GM19043 (cell line): ENCODE results near the gene GCKR.
A peak's percentile ranks its signal among the peaks of the same experiment; 100 is the strongest.

Experiments used
- ATAC-seq: cut with Tn5 transposase; IDR thresholded peaks from one replicate; pipeline ENCODE4 v1.9.1; 2021; ENCODE audit warnings: low read depth; ENCODE audit not compliant: unreplicated experiment

The GCKR gene, protein sequence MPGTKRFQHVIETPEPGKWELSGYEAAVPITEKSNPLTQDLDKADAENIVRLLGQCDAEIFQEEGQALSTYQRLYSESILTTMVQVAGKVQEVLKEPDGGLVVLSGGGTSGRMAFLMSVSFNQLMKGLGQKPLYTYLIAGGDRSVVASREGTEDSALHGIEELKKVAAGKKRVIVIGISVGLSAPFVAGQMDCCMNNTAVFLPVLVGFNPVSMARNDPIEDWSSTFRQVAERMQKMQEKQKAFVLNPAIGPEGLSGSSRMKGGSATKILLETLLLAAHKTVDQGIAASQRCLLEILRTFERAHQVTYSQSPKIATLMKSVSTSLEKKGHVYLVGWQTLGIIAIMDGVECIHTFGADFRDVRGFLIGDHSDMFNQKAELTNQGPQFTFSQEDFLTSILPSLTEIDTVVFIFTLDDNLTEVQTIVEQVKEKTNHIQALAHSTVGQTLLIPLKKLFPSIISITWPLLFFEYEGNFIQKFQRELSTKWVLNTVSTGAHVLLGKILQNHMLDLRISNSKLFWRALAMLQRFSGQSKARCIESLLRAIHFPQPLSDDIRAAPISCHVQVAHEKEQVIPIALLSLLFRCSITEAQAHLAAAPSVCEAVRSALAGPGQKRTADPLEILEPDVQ

DNA sequence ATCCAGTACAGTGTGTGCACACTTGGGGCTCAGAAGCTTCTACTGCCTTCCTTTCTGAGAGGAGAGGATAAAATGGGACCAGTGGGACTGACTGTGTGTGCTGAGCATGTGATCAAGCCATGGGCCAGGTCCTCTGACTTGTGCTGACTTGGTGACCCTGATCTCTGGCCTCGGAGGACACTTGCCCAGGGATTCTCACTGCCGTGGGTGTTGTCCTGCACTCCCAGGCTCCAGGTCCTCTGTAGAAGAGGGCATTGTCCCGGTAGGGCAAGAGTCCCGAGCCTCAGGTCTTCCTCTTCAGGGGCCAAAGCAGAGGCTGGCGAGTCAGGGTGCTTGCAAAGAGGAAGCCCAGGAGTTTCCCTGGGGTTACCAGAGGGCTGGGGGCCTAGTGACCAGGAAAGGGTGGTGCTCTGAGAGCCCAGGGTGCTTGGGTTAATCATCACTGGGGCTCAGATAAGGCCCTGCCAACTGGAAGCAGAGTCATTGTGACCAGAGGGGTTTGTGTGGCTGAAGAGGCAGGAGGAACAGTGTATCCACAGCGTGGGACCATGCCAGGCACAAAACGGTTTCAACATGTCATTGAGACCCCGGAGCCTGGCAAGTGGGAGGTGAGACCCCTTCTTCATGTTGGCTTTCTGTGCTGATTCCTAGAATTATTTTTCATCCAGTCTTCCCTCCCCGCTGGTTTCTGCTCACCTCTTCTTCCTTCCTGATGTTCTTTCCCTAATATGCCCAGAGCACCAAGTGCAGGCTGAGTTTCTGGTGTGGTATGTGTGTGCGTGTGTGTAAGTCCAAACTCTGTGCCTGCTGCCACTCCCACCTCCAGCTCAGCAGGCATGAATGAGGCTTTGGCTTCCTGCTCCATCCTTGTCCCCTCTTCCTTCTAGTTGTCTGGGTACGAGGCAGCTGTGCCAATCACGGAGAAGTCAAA lies at the start of gene GCKR:
GCKR (plus strand) TSS at position 483 of the 931 bp plus-strand sequence; CDS start at position 549, 66 bp downstream.
- no peak for ATAC-seq

DNA sequence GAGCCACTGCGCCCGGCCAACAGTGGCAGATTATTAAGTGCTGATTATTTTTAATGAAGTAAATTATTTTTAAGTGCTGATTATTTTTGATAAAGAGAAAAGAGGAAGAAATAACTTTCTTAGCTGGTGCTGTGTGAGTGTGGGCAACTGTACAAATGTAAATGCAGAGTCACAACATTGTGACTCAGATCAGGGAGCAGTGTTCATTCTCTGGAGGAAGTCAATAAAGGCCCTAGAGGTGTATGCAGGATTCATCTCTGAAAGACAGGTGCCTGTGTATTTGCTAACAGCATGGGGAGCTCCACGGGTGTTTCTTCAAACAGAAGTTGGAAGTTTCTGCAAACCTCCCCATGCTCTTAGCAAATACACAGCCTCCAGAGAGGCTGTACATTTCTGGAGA lies 48.3 kb upstream of the GCKR start:
- ATAC-seq, result no peak

DNA sequence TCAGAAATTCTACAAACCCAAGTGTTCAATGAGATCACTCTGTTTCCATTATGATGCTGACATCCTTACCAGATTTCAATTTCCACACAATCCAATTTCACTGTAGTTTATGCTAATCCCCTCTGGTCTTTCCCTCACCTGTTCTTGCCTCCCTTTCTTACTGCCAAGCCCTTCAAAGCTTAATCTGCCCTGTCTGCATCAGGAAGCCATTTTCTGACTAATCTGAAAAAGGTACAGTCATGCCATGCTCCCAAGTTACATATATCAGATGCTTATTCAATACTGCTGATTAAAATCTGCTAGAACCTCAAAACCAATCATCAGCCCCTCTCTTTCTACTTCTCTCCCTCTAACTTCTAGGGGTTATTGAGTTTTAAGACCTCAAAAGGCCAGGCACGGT lies 45.5 kb upstream of the GCKR start:
- ATAC-seq, result no peak

DNA sequence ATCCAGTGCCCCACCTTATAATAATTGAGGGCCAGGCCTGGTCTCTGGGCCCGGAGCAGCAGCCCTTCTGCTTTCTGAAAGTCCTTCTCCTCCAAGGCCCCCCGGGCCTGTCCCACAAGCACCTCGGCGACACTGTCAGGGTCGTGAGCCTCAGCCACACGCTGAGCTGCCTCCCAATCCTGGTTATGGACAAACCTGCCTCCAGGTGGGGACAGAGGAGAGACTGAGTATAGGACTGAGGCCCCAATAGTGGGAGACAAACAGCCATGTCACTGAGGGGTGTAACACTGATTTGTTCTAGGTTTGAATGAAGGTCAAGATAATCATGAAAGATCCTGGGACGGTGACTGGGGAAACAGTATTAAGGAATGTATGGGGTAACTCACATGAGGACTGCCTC lies 42.7 kb upstream of the GCKR start:
- no peak for ATAC-seq

DNA sequence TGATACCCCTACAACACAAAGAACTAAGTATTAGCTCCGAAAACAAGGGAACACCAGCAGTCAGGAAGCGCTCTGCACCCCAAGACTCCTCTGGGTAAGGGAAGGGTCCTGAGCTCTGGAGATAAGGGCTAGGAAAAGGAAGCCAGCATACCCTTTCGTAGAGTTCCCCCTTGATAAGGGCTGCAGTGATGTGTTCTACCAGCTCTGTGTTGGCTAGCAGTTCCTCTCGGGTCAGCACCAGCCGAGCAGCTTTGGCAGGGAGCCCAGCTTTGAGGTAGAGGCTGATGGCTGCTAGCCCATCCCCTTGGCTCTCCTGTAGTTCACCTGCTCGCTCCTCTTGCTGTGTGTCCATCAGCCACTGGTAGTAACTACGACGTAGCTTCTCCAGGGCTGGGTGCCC lies 35.5 kb upstream of the GCKR start:
- no peak for ATAC-seq

DNA sequence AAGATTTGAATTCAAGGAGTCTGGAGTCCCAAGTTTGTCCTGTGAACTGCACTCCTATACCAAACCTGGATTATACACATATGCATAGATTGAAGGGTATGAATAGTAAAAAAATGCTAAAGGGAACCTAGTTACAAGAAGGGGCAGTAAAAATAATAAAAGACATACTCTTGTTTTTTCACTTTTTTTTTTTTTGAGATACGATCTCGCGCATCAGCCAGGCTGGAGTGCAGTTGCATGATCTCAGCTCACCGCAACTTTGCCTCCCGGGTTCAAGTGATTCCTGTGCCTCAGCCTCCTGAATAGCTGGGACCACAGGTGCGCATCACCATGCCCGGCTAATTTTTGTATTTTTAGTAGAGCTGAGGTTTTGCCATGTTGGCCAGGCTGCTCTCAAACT lies 32.2 kb upstream of the GCKR start:
- no peak for ATAC-seq

DNA sequence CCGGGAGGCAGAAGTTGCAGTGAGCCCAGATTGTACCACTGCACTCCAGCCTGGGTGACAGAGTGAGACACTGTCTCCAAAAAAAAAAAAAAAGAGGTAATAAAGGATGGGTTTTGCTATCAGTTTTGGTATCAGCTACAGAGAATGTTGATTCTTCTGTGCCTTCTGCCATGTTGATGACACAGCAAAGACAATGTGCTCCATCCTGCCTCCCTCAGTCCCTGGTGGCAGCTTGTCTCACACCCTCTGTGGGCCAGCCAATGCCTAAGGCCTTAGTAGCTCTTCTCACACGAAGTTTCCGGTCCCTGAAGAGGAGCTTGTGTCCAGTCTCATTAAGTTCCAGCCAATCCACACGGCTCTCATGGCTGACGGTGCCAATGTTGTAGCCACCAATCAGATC lies 24.7 kb upstream of the GCKR start:
- no peak for ATAC-seq

DNA sequence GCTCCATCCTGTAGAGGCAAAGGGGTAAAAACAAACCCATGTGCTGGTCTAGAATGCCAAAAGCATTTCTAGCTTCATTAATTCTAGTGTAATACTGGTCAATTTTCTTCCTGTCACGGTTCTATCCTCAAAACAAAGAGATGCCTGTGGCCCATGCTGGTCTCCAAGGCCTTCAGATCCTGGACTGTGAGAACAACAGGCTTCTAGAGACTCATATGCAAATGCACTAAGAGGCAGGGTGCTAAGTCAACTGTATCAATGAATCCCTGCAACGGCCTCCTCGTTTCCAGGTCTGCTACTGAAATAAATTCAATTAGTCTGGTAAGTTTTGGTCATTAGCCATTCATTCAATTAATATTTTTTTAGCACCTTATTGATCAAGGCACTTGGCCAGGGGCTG lies 11.1 kb upstream of the GCKR start:
- ATAC-seq, result no peak

DNA sequence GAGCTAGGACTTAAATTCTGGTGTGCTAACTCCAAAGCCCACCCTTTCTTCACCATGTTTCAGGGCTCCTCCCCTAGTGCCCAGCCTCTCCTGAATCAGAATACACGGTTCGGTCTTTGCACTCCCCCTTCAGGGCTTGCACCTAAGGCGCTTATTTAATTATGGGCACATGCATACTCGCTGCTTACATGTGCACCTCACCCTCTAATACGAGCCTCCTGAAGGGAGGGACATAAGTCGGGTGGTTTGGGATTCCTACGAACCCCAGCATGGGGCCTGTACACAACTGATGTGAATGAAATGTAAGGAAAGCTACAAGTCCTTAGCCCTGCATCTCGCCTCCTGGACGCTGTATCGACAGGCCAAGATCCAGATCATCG lies 7.5 kb upstream of the GCKR start:
- ATAC-seq, result no peak

DNA sequence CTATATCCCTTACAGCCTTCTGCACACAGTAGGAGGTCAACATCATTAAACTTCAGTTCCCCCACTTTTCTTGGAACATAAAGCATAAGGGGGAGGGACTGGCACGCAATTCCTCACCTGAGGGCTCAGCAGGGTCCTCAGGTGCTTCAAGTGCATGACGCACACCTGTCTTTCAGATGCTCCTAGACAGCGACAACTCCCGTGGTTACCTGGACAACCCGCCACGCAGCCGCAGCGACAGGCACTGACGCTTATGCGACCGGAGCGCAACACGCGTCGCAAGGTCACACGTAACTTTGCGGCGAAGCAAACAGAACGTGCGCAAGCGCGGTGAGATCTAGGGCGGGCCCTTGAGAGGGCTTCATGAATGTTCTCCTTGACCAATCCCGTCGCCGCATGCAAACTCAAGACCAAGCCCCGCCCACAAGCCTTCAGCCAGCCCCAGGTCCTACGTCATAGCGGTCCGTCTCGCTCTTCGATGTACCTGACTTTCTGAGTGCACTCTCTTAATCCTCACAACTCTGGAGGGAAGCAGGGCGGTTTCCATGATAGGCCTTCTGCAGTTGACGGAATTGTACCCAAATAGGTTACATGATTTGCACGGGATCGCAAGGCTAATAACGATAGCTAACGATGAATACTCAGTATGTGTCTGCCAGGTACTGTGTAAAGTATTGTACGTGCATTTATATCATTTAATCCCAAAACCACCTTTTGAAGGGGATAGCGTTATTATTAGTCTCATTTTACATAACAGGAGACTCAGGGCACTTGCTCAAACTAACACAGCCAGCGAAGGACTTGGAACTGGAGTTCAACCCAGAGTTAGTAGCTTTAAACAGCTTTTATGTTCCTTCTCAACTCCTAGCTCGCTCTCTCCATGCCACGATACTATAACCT lies 6.9 kb upstream of the GCKR start, which contains the start of gene IFT172:
IFT172 (minus strand) TSS at position 246 of the 900 bp plus-strand sequence; CDS start at position 156, 90 bp downstream.
- peak; percentile 97 for ATAC-seq

DNA sequence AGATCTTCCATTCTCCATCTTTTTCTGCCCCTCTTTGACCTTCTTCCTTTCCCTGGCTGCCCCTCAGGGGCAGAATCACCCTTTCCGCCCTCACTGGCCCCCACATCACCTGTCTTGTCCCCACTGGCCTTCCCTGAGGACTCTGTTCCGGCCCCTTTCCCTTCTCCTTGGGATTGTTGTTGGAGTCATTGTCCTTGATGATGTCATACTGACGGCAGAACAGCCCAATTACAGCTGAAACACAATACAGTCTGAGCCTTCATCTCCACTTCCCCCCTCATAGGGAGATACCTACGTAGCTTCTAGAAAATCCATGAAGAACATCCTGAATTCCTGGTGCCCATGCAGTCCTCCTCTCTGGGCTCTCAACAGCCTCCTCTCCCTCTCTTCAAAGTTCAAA lies 4.1 kb upstream of the GCKR start:
- ATAC-seq, result no peak

DNA sequence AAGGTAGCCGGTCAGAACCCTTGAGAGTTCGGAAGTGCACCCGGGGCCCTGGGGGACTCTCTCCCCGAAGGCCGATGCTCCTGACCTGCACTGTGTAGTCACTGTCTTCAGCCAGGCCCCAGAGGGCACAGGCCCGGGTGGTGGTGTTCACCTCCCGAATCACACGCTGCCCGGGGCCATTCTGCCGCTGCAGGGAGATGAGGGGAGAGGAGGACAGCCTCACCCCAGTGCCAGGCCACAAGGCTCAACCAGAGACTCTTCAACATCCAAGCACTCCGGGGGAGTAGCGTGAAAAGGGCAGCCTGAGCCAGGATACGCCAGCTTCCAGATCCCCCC lies 2.7 kb upstream of the GCKR start:
- ATAC-seq, result no peak

DNA sequence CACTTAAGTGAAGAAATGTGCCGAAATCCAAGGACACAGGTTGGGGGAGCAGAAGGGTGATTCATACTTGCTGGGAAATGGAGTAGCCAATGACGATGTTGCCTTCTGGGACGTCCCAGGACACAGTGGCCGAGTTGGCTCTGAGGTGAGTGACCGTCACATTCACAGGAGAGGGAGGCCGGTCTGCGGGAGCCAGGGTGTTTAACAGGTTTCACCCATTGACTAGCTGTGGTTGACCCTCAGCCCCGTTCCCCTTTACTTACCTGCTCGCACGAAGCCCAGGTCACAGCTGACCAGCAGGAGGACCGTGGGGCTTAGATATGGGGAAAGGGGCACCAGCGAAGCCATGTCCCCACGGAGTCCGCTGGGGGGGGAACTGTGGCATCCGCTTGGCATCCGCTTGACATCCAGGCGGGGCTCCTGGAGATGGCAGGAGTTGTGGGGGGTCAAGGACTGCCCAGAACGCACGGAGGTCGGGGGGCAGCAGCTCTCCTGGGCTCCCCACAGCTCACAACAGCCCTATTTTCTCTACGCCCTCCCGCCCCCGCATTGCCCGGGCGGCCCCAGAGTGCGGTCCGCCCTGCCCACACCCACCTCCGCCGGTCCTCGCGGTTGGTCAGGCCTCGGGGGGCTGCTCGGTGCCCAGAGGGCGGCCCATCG lies 2.2 kb upstream of the GCKR start:
- no peak for ATAC-seq

DNA sequence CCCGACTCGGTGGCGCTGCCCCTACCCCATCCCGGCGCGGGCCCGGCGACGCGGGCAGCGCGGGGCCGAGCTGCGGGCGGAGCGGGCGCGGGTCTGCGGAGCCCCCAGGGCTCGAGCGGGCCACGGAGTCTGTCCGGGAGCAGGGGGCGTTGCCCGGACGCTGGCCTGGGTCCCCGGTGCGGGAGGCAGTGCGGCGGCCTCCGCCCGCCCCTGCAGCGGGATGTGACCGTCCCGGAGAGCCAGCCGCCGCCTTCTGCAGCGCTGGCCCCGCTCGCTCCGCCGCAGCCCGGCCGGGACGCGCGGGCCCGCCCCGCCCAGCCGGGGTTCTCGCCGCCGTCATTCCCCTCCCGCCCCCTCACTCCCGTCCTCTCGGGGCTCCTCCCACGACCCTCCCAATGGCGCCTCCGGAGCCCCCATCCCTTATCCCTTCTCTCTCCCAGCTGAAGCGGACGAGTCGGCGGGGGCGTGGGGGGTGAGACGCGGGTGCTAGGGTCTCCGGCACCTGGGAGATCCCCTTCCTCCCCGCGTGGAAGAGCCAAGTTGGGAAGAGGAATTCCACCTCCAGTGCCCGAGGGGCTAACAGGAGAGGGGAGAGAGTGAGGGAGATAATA lies 1.6 kb upstream of the GCKR start, which contains the start of gene FNDC4:
FNDC4 (minus strand) TSS at position 257 of the 611 bp plus-strand sequence. CDS start 521 bp downstream, outside the sequence.
- no peak for ATAC-seq

DNA sequence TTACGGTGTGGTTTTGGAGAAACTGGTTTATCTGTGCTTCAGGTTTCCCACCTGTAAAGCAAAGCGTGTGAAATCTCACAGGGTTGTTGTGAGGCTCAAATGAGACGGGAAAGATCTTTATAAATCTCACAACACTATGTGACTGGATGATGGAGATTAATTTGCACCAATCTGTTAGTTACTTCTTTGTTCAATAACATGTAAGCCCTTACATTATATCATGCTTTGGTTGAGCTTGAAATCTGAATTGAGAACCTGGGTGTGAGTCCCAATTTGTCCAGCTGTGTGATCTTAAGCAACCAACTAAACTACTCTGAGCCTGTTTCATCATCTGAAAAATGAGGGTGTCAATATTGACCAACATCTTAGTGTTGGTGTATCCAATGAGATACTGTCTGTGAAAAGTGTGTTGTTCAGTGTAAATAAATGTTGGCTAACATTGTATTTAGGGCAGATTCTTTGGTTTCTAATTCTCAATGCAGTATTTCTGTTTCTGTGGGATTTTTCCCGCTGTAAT lies 741 bp upstream of the GCKR start:
- no peak for ATAC-seq

DNA sequence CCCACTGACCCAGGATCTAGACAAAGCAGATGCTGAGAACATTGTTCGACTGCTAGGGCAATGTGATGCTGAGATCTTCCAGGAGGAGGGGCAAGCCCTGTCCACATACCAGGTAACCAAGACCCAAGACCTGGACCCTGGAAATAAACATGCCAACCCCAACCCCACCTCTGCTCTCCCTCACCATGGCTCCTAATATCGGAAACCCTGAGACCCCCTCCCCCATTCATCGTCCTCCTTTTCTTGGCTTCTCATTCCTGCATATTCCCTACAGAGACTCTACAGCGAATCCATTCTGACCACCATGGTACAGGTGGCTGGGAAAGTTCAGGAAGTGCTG lies 619 bp downstream of the GCKR start:
- no peak for ATAC-seq

DNA sequence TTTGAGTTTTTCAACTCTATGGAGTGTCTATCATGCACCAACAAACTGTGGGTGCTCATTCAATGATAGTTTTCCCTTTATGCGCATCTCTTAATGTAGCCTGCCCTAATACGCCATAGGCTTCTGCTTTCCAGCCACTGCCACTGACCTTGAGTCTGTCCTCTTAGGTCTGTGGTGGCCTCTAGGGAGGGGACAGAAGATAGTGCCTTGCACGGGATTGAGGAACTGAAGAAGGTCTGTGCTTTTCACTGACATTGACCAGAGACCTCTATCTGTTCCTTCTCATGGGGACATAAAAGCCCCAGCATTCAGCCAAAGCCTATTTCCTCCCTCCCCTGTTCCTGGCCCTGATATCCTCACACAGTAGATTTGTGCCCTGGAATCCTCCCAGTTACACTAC lies 2.3 kb downstream of the GCKR start:
- no peak for ATAC-seq

DNA sequence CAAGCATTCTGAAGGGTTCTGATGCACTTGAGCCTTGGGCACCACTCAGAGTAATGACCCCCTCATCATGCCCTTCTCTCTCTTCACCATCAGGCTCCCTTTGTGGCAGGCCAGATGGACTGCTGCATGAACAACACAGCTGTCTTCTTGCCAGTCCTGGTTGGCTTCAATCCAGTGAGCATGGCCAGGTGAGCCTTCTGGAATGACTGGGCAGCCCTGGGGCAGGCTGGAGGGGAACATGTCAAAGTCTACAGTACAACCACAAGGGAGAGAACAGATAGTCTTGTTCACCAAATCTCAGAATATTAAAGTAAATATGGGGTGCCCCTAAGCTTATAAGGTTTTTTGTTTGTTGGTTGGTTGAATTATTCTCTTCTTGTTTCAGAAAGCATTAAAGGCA lies 4.4 kb downstream of the GCKR start:
- ATAC-seq, result no peak

DNA sequence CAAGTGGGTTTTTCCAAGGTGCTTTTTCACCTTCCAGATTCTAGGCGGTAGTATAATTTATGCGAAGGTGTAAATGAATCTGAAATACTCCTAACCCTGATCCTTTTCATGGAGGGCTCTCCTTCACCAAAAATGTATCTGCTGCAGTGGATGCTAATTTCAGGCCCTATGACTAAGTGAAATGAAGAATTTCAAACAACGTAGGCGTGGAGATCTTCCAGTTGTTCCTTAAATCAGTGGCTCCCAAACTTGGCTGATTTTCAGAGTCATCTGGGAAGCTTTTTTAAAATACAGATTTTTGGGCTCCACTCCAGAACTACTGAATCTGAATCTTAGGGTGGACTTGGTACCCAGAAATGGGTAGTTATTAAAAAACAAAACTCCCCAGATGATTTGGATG lies 5.5 kb downstream of the GCKR start:
- no peak for ATAC-seq
